HCT116 (cell line): Measurements from ENCODE around the gene MYL4. TPM values are rescaled to one million over a fixed set of nuclear protein-coding genes. Genes with fewer than 3 reads are reported as not detected.

Experiments used
- ATAC-seq: fragments of 200-7000 bp; cut with Tn5 transposase; 2 replicates; pipeline ENCODE4 v1.9.1; 2020; ENCODE audit warnings: mild to moderate bottlenecking, moderate library complexity
- BruUV-seq: library from RNA; stranded (reverse); fragments of 400-500 nt; replicated peaks from 2 replicates; lab custom pipeline; 2021; lab: Mats Ljungman, UMichigan
- CTCF ChIA-PET: fragments of 300-600 bp; sonication (Branson Sonifier 250); formaldehyde crosslinking; loops from one replicate; lab custom pipeline; 2021; ENCODE audit warnings: antibody characterized with exemption; lab: Charles Lee
- POLR2A ChIA-PET: fragments of 300-600, 350-600 bp; sonication (Branson Sonifier 250); formaldehyde crosslinking; loops from one replicate; lab custom pipeline; 2021; ENCODE audit warnings: antibody characterized with exemption; lab: Charles Lee
- RAD21 ChIA-PET, 2 experiments: fragments of 300-600 bp; sonication (Branson Sonifier 250); formaldehyde crosslinking; loops; one replicate each; lab custom pipeline; 2023; ENCODE audit warnings: low total read pairs in 2 of 2; ENCODE audit not compliant: uncharacterized antibody in 2 of 2, unreplicated experiment in 2 of 2, low non-redundant PET in 1 of 2; lab: Charles Lee
- DNase-seq: peaks from one replicate; pipeline ENCODE4 v3.0.0-alpha.2; 2010; ENCODE audit warnings: low read depth, low spot score
- H2AFZ ChIP-seq: fragments of 200-600 bp; shearing (Covaris generic), sonication (generic); 2 replicates; pipeline ENCODE4 v1.6.1; 2017; ENCODE audit warnings: low read depth, mixed run types, mixed read lengths, antibody characterized with exemption, low read length; ENCODE audit not compliant: poor library complexity, severe bottlenecking
- H3K27ac ChIP-seq: 2 replicates; pipeline ENCODE4 v1.5.1; 2012; ENCODE audit warnings: low read depth, low read length
- H3K27me3 ChIP-seq: fragments of 200-600 bp; sonication (generic); 2 replicates; pipeline ENCODE4 v1.6.1; 2016; ENCODE audit warnings: mixed run types, low read length, mixed read lengths; ENCODE audit not compliant: insufficient read depth
- H3K36me3 ChIP-seq, 2 experiments: fragments of 200-500 bp in 1 of 2; fragments of 200-600 bp in 1 of 2; sonication (Bioruptor generic) in 1 of 2; sonication (generic) in 1 of 2; 2 replicates each; pipeline versions ENCODE4 v1.5.1 to v1.6.1; 2014 to 2016; ENCODE audit warnings: low read length in 2 of 2, inconsistent platforms in 1 of 2, mixed read lengths in 1 of 2, mixed run types in 1 of 2; ENCODE audit not compliant: insufficient read depth in 2 of 2, control insufficient read depth in 1 of 2
- H3K4me1 ChIP-seq, 2 experiments: fragments of 200-600 bp in 1 of 2; sonication (generic) in 1 of 2; 2 replicates each; pipeline versions ENCODE4 v1.5.1 to v1.6.1; 2012 to 2017; ENCODE audit warnings: low read length in 2 of 2, inconsistent platforms in 1 of 2, mild to moderate bottlenecking in 1 of 2, mixed read lengths in 1 of 2, mixed run types in 1 of 2, moderate library complexity in 1 of 2; ENCODE audit not compliant: insufficient read depth in 2 of 2, control insufficient read depth in 1 of 2
- H3K4me2 ChIP-seq: fragments of 200-600 bp; sonication (generic); 2 replicates; pipeline ENCODE4 v1.6.1; 2017; ENCODE audit warnings: mixed run types, low read length, mixed read lengths
- H3K4me3 ChIP-seq, 2 experiments: fragments of 200-600 bp in 1 of 2; sonication (generic) in 1 of 2; replicated peaks in 1 of 2; 2 replicates each; pipeline ENCODE4 v1.5.1; 2011 to 2016; ENCODE audit warnings: low read length in 2 of 2, control low read depth in 1 of 2, low read depth in 1 of 2, mild to moderate bottlenecking in 1 of 2, mixed read lengths in 1 of 2, mixed run types in 1 of 2
- H3K79me2 ChIP-seq: fragments of 200-600 bp; sonication (generic); 2 replicates; pipeline ENCODE4 v1.6.1; 2017; ENCODE audit warnings: mild to moderate bottlenecking, mixed run types, low read length, moderate library complexity, mixed read lengths; ENCODE audit not compliant: insufficient read depth
- H3K9ac ChIP-seq: fragments of 200-600 bp; sonication (generic); 2 replicates; pipeline ENCODE4 v1.6.1; 2016; ENCODE audit warnings: low read length, mixed read lengths
- H3K9me2 ChIP-seq: fragments of 200-600 bp; sonication (generic), shearing (Covaris generic); 2 replicates; pipeline ENCODE4 v1.6.1; 2017; ENCODE audit warnings: mixed run types, mild to moderate bottlenecking, moderate library complexity; ENCODE audit not compliant: insufficient read depth
- H3K9me3 ChIP-seq, 2 experiments: fragments of 200-500 bp in 1 of 2; fragments of 200-600 bp in 1 of 2; sonication (Bioruptor generic) in 1 of 2; sonication (generic) in 1 of 2; 2 replicates each; pipeline ENCODE4 v1.6.1; 2014 to 2017; ENCODE audit warnings: low read length in 2 of 2, mixed read lengths in 2 of 2, inconsistent platforms in 1 of 2, low read depth in 1 of 2, mild to moderate bottlenecking in 1 of 2, mixed run types in 1 of 2, moderate library complexity in 1 of 2; ENCODE audit not compliant: control insufficient read depth in 1 of 2, insufficient read depth in 1 of 2
- H4K20me1 ChIP-seq: fragments of 200-600 bp; sonication (generic), shearing (Covaris generic); 2 replicates; pipeline ENCODE4 v1.6.1; 2017; ENCODE audit warnings: mixed run types, mild to moderate bottlenecking, moderate library complexity; ENCODE audit not compliant: insufficient read depth
- ATF3 ChIP-seq: IDR thresholded peaks from 2 replicates; pipeline ENCODE4 v1.6.1; 2012
- CBX3 ChIP-seq: IDR thresholded peaks from 2 replicates; pipeline ENCODE4 v1.6.1; 2012; ENCODE audit warnings: low read depth
- CEBPB ChIP-seq: IDR thresholded peaks from 2 replicates; pipeline ENCODE4 v1.6.1; 2012; ENCODE audit warnings: low read depth
- ELF1 ChIP-seq: IDR thresholded peaks from 2 replicates; pipeline ENCODE4 v1.6.1; 2012; ENCODE audit warnings: low read depth, borderline replicate concordance
- EZH2phosphoT487 ChIP-seq: fragments of 200-600 bp; IDR thresholded peaks from 2 replicates; pipeline ENCODE4 v1.6.1; 2018; ENCODE audit warnings: antibody characterized with exemption, borderline replicate concordance
- FOSL1 ChIP-seq: IDR thresholded peaks from 2 replicates; pipeline ENCODE4 v1.6.1; 2012; ENCODE audit warnings: low read depth
- POLR2A ChIP-seq: IDR thresholded peaks from 2 replicates; pipeline ENCODE4 v1.7.0; 2011; ENCODE audit warnings: borderline replicate concordance; ENCODE audit not compliant: insufficient read depth, insufficient read length; ENCODE audit errors: extremely low read depth
- POLR2AphosphoS5 ChIP-seq: IDR thresholded peaks from 2 replicates; pipeline ENCODE4 v1.6.1; 2011; ENCODE audit warnings: mild to moderate bottlenecking, low read depth, low read length, moderate library complexity
- RAD21 ChIP-seq: IDR thresholded peaks from 2 replicates; pipeline ENCODE4 v1.6.1; 2012; ENCODE audit warnings: low read depth, mild to moderate bottlenecking
- REST ChIP-seq: IDR thresholded peaks from 2 replicates; pipeline ENCODE4 v1.6.1; 2012; ENCODE audit warnings: low read depth
- SIN3A ChIP-seq: IDR thresholded peaks from 2 replicates; pipeline ENCODE4 v1.6.1; 2012; ENCODE audit warnings: low read depth
- SP1 ChIP-seq: IDR thresholded peaks from 2 replicates; pipeline ENCODE4 v1.6.1; 2012; ENCODE audit warnings: low read depth
- SRF ChIP-seq: IDR thresholded peaks from 2 replicates; pipeline ENCODE4 v1.6.1; 2012; ENCODE audit warnings: low read depth
- YY1 ChIP-seq: IDR thresholded peaks from 2 replicates; pipeline ENCODE4 v1.6.1; 2011; ENCODE audit warnings: low read length, low read depth, moderate library complexity, mild to moderate bottlenecking; ENCODE audit not compliant: insufficient replicate concordance; ENCODE audit errors: extremely low read depth
- ZFX ChIP-seq: fragments of 450-650 bp; IDR thresholded peaks from 2 replicates; pipeline ENCODE4 v1.6.1; 2017
- ZNF274 ChIP-seq: fragments of 200-500 bp; sonication (Bioruptor generic); IDR thresholded peaks from 2 replicates; pipeline ENCODE4 v1.6.1; 2014; ENCODE audit warnings: mild to moderate bottlenecking, low read depth, low read length, inconsistent platforms
- intact Hi-C: fragments of 100-400 bp; cut with micrococcal nuclease; formaldehyde crosslinking; loops from 2 replicates; pipeline ENCODE4 v1.10.0; 2022
- total RNA-seq: library from RNA; stranded (reverse); gene quantifications from one replicate; pipeline ENCODE4 v1.2.1, GENCODE V29; 2021; ENCODE audit not compliant: unreplicated experiment
- TF ChIP-seq, protein P1 (sequence below): IDR thresholded peaks from 2 replicates; pipeline ENCODE4 v1.6.1; 2012

The MYL4 gene
- total RNA-seq, 1 experiment from 2014 or later = 0.32 TPM

DNA sequence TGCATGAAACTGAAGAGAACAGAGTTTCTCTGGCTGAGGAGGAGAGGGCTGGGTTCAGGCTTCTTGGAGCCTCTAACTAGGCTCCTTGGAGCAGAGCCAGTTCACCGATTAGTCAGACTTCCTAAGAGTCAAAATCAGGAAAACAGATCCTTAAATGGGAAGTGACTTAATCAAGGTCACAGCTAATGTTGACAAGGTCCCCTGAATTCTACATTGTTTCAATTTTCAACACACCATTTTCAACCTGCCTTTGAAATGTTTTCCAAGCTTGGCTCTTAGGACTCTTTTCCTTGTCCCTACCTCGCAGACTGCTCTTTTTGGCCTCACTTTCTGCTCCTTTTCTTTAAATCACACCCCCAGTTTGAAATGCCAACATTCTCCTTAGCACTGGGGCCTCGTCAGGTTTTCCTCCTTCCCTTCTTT, 16.3 kb downstream of the MYL4 start:
- ChIA-PET RAD21 (no interaction called here), POLR2A (no interaction called here), CTCF (interaction anchor here (1.5 kb wide), 1 partner anchor 90 kb away, joined by 5 read pairs; no protein-coding TSS in a partner anchor)
- H3K9me3 ChIP-seq = peaks cover 0 to 5% of the 10 kb centered on the region in 2 experiments; a peak in 1 of 4 replicates
- H3K27ac ChIP-seq = no peak overlapping the region
- no peaks in the 10 kb centered on the region for H3K79me2 ChIP-seq
- peak overlapping the region; percentile 69 for H2AFZ ChIP-seq
- peak overlapping the region in 1 of 2 experiments; percentile 6; a peak in 1 of 4 replicates for H3K4me3 ChIP-seq
- DNase-seq = peak; percentile 58
- peaks cover 14 to 28% of the 10 kb centered on the region in 2 experiments for H3K4me1 ChIP-seq
- peak overlapping the region; percentile 44 for H3K4me2 ChIP-seq
- intact Hi-C loops = loop anchor here (1.0 kb wide), 1 partner anchor 90 kb away; no protein-coding TSS in a partner anchor
- no TSS peak for BruUV-seq
- no peaks in the 10 kb centered on the region for H3K27me3 ChIP-seq
- H3K36me3 ChIP-seq = no peaks in the 10 kb centered on the region
- ATAC-seq = no peak
- TF ChIP-seq SRF (peak; percentile 80), EZH2phosphoT487 (no peak)
- no peak overlapping the region for H3K9ac ChIP-seq
- no peaks in the 10 kb centered on the region for H3K9me2 ChIP-seq
- H4K20me1 ChIP-seq = no peaks in the 10 kb centered on the region

- no peaks in the 10 kb centered on the region for H3K79me2 ChIP-seq
- no peaks in the 10 kb centered on the region for H3K27me3 ChIP-seq
- peak overlapping the region; percentile 69 for H2AFZ ChIP-seq
- ChIA-PET POLR2A (no interaction called here), RAD21 (no interaction called here), CTCF (interaction anchor here (1.5 kb wide), 1 partner anchor 89 kb away, joined by 5 read pairs; no protein-coding TSS in a partner anchor)
- ATAC-seq = no peak
- no peaks in the 10 kb centered on the region for H3K36me3 ChIP-seq
- H3K4me2 ChIP-seq = peak overlapping the region; percentile 44
- intact Hi-C loops = loop anchor here (1.0 kb wide), 1 partner anchor 89 kb away; no protein-coding TSS in a partner anchor
- no peak overlapping the region for H3K9ac ChIP-seq
- no TSS peak for BruUV-seq
- DNase-seq = no peak
- H4K20me1 ChIP-seq = no peaks in the 10 kb centered on the region
- H3K9me2 ChIP-seq = no peaks in the 10 kb centered on the region
- H3K9me3 ChIP-seq = peaks cover 0 to 5% of the 10 kb centered on the region in 2 experiments; a peak in 1 of 4 replicates
- no peak overlapping the region for H3K4me3 ChIP-seq
- H3K4me1 ChIP-seq = peaks cover 14 to 28% of the 10 kb centered on the region in 2 experiments
- H3K27ac ChIP-seq = no peak overlapping the region
- TF ChIP-seq ZFX (no peak), EZH2phosphoT487 (no peak), FOSL1 (no peak), CEBPB (no peak), SRF (no peak), POLR2AphosphoS5 (no peak), ZNF274 (no peak), POLR2A (no peak), CBX3 (no peak; the same call in 1 of the 2 replicates), REST (no peak), YY1 (no peak), SIN3A (no peak), RAD21 (no peak), ATF3 (no peak), SP1 (no peak), ELF1 (no peak)
- TF ChIP-seq, protein P1, sequence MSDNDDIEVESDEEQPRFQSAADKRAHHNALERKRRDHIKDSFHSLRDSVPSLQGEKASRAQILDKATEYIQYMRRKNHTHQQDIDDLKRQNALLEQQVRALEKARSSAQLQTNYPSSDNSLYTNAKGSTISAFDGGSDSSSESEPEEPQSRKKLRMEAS = no peak
Measured at GRCh38 chr17:47225911-47226688, 17.0 kb downstream of the MYL4 start.
